ENCODE data around the gene COQ5.

The COQ5 gene

DNA sequence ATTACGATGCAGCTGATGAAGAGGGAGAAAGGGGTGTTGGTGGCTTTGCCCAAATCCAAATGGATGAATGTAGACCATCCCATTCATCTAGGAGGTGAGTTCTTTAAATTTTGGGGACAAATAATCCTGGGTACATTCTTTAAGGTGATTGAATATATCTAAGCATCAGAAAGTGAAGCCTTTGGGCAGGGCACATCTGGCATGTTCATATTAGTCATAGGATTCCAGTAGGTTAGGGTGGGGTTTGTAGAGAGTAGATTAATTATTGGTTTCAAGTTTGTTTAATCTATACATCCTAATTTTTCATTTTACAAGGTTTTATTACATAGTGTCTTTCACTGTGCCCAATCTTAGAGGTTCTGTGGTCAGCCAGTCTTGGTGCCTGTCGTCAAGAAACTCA is 28.6 kb upstream of the COQ5 start:
- Histone ChIP-seq H3K79me2 (ENCODE audit: control insufficient read depth, insufficient read depth, low read length) (no peaks in the 10 kb centered on the region), H3K4me2 (ENCODE audit: low read length) (no peak overlapping the region), H3K4ac (ENCODE audit: low read depth, low read length) (no peak overlapping the region), H2BK120ac (ENCODE audit: low read depth, low read length) (no peak overlapping the region), H3K18ac (ENCODE audit: low read length) (no peak overlapping the region), H3K4me3 (ENCODE audit: low read length) (no peak overlapping the region), H3K9ac (ENCODE audit: low read length) (no peak overlapping the region), H2AK5ac (ENCODE audit: low read length) (no peak overlapping the region), H4K8ac (ENCODE audit: low read depth, low read length) (no peak overlapping the region), H3K79me1 (ENCODE audit: low read length) (peaks cover 3% of the 10 kb centered on the region), H3K4me1 (ENCODE audit: control insufficient read depth, low read depth, low read length) (no peaks in the 10 kb centered on the region), H3K36me3 (ENCODE audit: control insufficient read depth, insufficient read depth, low read length) (peaks cover 16% of the 10 kb centered on the region), H3K27me3 (ENCODE audit: insufficient read depth, low read length, poor library complexity) (no peaks in the 10 kb centered on the region), H4K5ac (ENCODE audit: low read length) (no peak overlapping the region), H3K56ac (ENCODE audit: low read length) (no peak overlapping the region), H2BK15ac (replicated peaks; ENCODE audit: low read depth) (no peak overlapping the region), H3K23ac (ENCODE audit: low read length) (no peak overlapping the region), H2BK5ac (ENCODE audit: low read length) (no peak overlapping the region), H3K27ac (ENCODE audit: low read depth, low read length) (no peak overlapping the region)
- no CpG with 5 or more reads among the region's 2 CpGs for WGBS (ENCODE audit: extremely low coverage, insufficient coverage, low lambda C conversion rate)
- no peak for DNase-seq

DNA sequence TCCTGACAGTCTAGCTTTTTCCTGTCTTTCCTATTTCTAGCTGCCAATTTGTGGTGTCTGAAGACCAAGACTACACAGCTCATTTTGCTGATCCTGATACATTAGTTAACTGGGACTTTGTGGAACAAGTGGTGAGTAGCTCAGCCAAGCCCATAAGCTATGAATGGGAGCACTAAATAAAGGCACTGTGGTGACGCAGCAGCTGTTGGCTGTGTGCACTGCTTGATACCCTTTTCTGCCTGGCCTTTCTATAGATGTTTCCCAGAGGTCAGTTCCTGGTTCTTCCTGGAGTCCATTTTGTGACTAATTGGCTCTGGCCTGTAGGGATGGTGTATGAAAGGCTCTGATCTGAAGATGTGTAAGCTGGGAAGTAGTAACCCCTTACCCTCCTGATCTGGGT is 25.7 kb upstream of the COQ5 start:
- no peak overlapping the region for H2BK15ac ChIP-seq (replicated peaks; ENCODE audit: low read depth)
- H3K4me3 ChIP-seq (ENCODE audit: low read length): no peak overlapping the region
- peaks cover 9% of the 10 kb centered on the region for H3K36me3 ChIP-seq (ENCODE audit: control insufficient read depth, insufficient read depth, low read length)
- H3K4me1 ChIP-seq (ENCODE audit: control insufficient read depth, low read depth, low read length): no peaks in the 10 kb centered on the region
- no peak overlapping the region for H2BK5ac ChIP-seq (ENCODE audit: low read length)
- no peaks in the 10 kb centered on the region for H3K27me3 ChIP-seq (ENCODE audit: insufficient read depth, low read length, poor library complexity)
- no CpG with 5 or more reads among the region's 1 CpG for WGBS (ENCODE audit: extremely low coverage, insufficient coverage, low lambda C conversion rate)
- no peak overlapping the region for H4K8ac ChIP-seq (ENCODE audit: low read depth, low read length)
- H4K5ac ChIP-seq (ENCODE audit: low read length): no peak overlapping the region
- H2BK120ac ChIP-seq (ENCODE audit: low read depth, low read length): no peak overlapping the region
- no peaks in the 10 kb centered on the region for H3K79me2 ChIP-seq (ENCODE audit: control insufficient read depth, insufficient read depth, low read length)
- no peak overlapping the region for H3K18ac ChIP-seq (ENCODE audit: low read length)
- H2AK5ac ChIP-seq (ENCODE audit: low read length): no peak overlapping the region
- H3K56ac ChIP-seq (ENCODE audit: low read length): no peak overlapping the region
- H3K9ac ChIP-seq (ENCODE audit: low read length): no peak overlapping the region
- no peak overlapping the region for H3K23ac ChIP-seq (ENCODE audit: low read length)
- H3K79me1 ChIP-seq (ENCODE audit: low read length): peaks cover 3% of the 10 kb centered on the region
- H3K4me2 ChIP-seq (ENCODE audit: low read length): no peak overlapping the region
- H3K27ac ChIP-seq (ENCODE audit: low read depth, low read length): no peak overlapping the region
- DNase-seq: no peak
- H3K4ac ChIP-seq (ENCODE audit: low read depth, low read length): no peak overlapping the region

- H4K8ac ChIP-seq (ENCODE audit: low read depth, low read length): no peak overlapping the region
- WGBS (ENCODE audit: extremely low coverage, insufficient coverage, low lambda C conversion rate): no CpG with 5 or more reads among the region's 3 CpGs
- H2BK120ac ChIP-seq (ENCODE audit: low read depth, low read length): no peak overlapping the region
- H3K27me3 ChIP-seq (ENCODE audit: insufficient read depth, low read length, poor library complexity): no peaks in the 10 kb centered on the region
- peaks cover 9% of the 10 kb centered on the region for H3K79me1 ChIP-seq (ENCODE audit: low read length)
- no peak overlapping the region for H3K18ac ChIP-seq (ENCODE audit: low read length)
- no peak overlapping the region for H3K9ac ChIP-seq (ENCODE audit: low read length)
- H3K79me2 ChIP-seq (ENCODE audit: control insufficient read depth, insufficient read depth, low read length): peaks cover 29% of the 10 kb centered on the region
- no peak overlapping the region for H3K27ac ChIP-seq (ENCODE audit: low read depth, low read length)
- no peak overlapping the region for H2BK15ac ChIP-seq (replicated peaks; ENCODE audit: low read depth)
- H3K23ac ChIP-seq (ENCODE audit: low read length): no peak overlapping the region
- H4K5ac ChIP-seq (ENCODE audit: low read length): no peak overlapping the region
- H2BK5ac ChIP-seq (ENCODE audit: low read length): no peak overlapping the region
- no peak overlapping the region for H3K4me3 ChIP-seq (ENCODE audit: low read length)
- DNase-seq: no peak
- no peak overlapping the region for H2AK5ac ChIP-seq (ENCODE audit: low read length)
- no peak overlapping the region for H3K4ac ChIP-seq (ENCODE audit: low read depth, low read length)
- H3K4me2 ChIP-seq (ENCODE audit: low read length): no peak overlapping the region
- no peaks in the 10 kb centered on the region for H3K4me1 ChIP-seq (ENCODE audit: control insufficient read depth, low read depth, low read length)
- H3K36me3 ChIP-seq (ENCODE audit: control insufficient read depth, insufficient read depth, low read length): peaks cover 8% of the 10 kb centered on the region
- H3K56ac ChIP-seq (ENCODE audit: low read length): no peak overlapping the region
These were observed 17.1 kb upstream of the COQ5 start for GRCh38 chr12:120546050-120546386.

- Histone ChIP-seq H3K4me2 (ENCODE audit: low read length) (no peak overlapping the region), H2AK5ac (ENCODE audit: low read length) (no peak overlapping the region), H3K36me3 (ENCODE audit: control insufficient read depth, insufficient read depth, low read length) (peaks cover 8% of the 10 kb centered on the region), H3K79me2 (ENCODE audit: control insufficient read depth, insufficient read depth, low read length) (peaks cover 39% of the 10 kb centered on the region), H3K9ac (ENCODE audit: low read length) (no peak overlapping the region), H2BK120ac (ENCODE audit: low read depth, low read length) (no peak overlapping the region), H3K56ac (ENCODE audit: low read length) (no peak overlapping the region), H3K23ac (ENCODE audit: low read length) (no peak overlapping the region), H2BK15ac (replicated peaks; ENCODE audit: low read depth) (no peak overlapping the region), H4K5ac (ENCODE audit: low read length) (no peak overlapping the region), H3K4me3 (ENCODE audit: low read length) (no peak overlapping the region), H4K8ac (ENCODE audit: low read depth, low read length) (no peak overlapping the region), H3K4me1 (ENCODE audit: control insufficient read depth, low read depth, low read length) (no peaks in the 10 kb centered on the region), H3K79me1 (ENCODE audit: low read length) (peaks cover 10% of the 10 kb centered on the region), H3K27me3 (ENCODE audit: insufficient read depth, low read length, poor library complexity) (no peaks in the 10 kb centered on the region), H3K18ac (ENCODE audit: low read length) (no peak overlapping the region), H3K27ac (ENCODE audit: low read depth, low read length) (no peak overlapping the region), H2BK5ac (ENCODE audit: low read length) (no peak overlapping the region), H3K4ac (ENCODE audit: low read depth, low read length) (no peak overlapping the region)
- no peak for DNase-seq
- 100% methylated on average over 2 of the region's 3 CpGs for WGBS (ENCODE audit: extremely low coverage, insufficient coverage, low lambda C conversion rate)
These were observed 15.7 kb upstream of the COQ5 start for GRCh38 chr12:120544691-120545090.

- Histone ChIP-seq H3K23ac (ENCODE audit: low read length) (no peak overlapping the region), H3K79me1 (ENCODE audit: low read length) (peaks cover 12% of the 10 kb centered on the region), H3K9ac (ENCODE audit: low read length) (no peak overlapping the region), H3K79me2 (ENCODE audit: control insufficient read depth, insufficient read depth, low read length) (peaks cover 55% of the 10 kb centered on the region), H3K36me3 (ENCODE audit: control insufficient read depth, insufficient read depth, low read length) (no peaks in the 10 kb centered on the region), H3K4me1 (ENCODE audit: control insufficient read depth, low read depth, low read length) (peaks cover 2% of the 10 kb centered on the region), H4K8ac (ENCODE audit: low read depth, low read length) (no peak overlapping the region), H3K4me3 (ENCODE audit: low read length) (no peak overlapping the region), H2BK120ac (ENCODE audit: low read depth, low read length) (no peak overlapping the region), H3K4me2 (ENCODE audit: low read length) (no peak overlapping the region), H3K18ac (ENCODE audit: low read length) (no peak overlapping the region), H2BK5ac (ENCODE audit: low read length) (no peak overlapping the region), H4K5ac (ENCODE audit: low read length) (no peak overlapping the region), H3K4ac (ENCODE audit: low read depth, low read length) (no peak overlapping the region), H2AK5ac (ENCODE audit: low read length) (no peak overlapping the region), H3K27me3 (ENCODE audit: insufficient read depth, low read length, poor library complexity) (no peaks in the 10 kb centered on the region), H3K56ac (ENCODE audit: low read length) (no peak overlapping the region), H3K27ac (ENCODE audit: low read depth, low read length) (no peak overlapping the region), H2BK15ac (replicated peaks; ENCODE audit: low read depth) (no peak overlapping the region)
- WGBS (ENCODE audit: extremely low coverage, insufficient coverage, low lambda C conversion rate): no CpG with 5 or more reads among the region's 5 CpGs
- DNase-seq: no peak
These were observed 13.2 kb upstream of the COQ5 start for GRCh38 chr12:120542166-120542565.

- no peak overlapping the region for H3K23ac ChIP-seq (ENCODE audit: low read length)
- WGBS (ENCODE audit: extremely low coverage, insufficient coverage, low lambda C conversion rate): no CpG with 5 or more reads among the region's 3 CpGs
- peaks cover 69% of the 10 kb centered on the region for H3K79me2 ChIP-seq (ENCODE audit: control insufficient read depth, insufficient read depth, low read length)
- no peak overlapping the region for H4K5ac ChIP-seq (ENCODE audit: low read length)
- H2BK120ac ChIP-seq (ENCODE audit: low read depth, low read length): no peak overlapping the region
- no peak overlapping the region for H2BK5ac ChIP-seq (ENCODE audit: low read length)
- H3K27me3 ChIP-seq (ENCODE audit: insufficient read depth, low read length, poor library complexity): no peaks in the 10 kb centered on the region
- peaks cover 4% of the 10 kb centered on the region for H3K4me1 ChIP-seq (ENCODE audit: control insufficient read depth, low read depth, low read length)
- H3K27ac ChIP-seq (ENCODE audit: low read depth, low read length): no peak overlapping the region
- no peak overlapping the region for H4K8ac ChIP-seq (ENCODE audit: low read depth, low read length)
- no peak overlapping the region for H2AK5ac ChIP-seq (ENCODE audit: low read length)
- DNase-seq: no peak
- peaks cover 12% of the 10 kb centered on the region for H3K79me1 ChIP-seq (ENCODE audit: low read length)
- no peak overlapping the region for H3K4ac ChIP-seq (ENCODE audit: low read depth, low read length)
- no peak overlapping the region for H3K56ac ChIP-seq (ENCODE audit: low read length)
- no peak overlapping the region for H3K4me3 ChIP-seq (ENCODE audit: low read length)
- no peak overlapping the region for H3K9ac ChIP-seq (ENCODE audit: low read length)
- H2BK15ac ChIP-seq (replicated peaks; ENCODE audit: low read depth): no peak overlapping the region
- no peak overlapping the region for H3K4me2 ChIP-seq (ENCODE audit: low read length)
- no peaks in the 10 kb centered on the region for H3K36me3 ChIP-seq (ENCODE audit: control insufficient read depth, insufficient read depth, low read length)
- H3K18ac ChIP-seq (ENCODE audit: low read length): no peak overlapping the region
These were observed 11.5 kb upstream of the COQ5 start for GRCh38 chr12:120540445-120540844.

Measured in mesendoderm (in vitro differentiated cells).